ENCODE data around the gene GRIK2. TPM values are rescaled to one million over a fixed set of nuclear protein-coding genes. Genes with fewer than 3 reads are reported as not detected.

GRIK2 gene
- total RNA-seq, 4 donors from 2014 or later = 4.7 to 16.2 (median 7.5) TPM

DNA sequence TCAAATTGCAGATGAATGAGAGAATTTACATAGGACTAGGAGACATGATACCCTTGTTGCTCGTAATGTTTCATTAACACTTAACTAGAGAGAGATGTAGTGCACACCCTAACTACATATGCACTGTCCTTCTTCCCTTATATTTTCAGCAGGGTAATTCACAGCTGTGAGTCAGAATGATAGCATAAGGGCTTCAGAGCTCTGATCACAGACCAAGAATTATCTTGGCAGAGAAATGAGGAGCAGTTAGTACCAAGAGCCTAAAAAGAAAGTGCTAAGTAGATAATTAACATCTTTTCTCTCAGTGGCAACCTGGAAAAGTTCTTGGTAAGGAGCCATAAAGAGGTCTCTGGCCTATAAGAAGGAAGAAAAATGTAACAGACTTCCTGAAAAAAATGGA is 35.8 kb downstream of the GRIK2 start:
- no peaks in the 10 kb centered on the region for H3K36me3 ChIP-seq
- WGBS, 2 donors = 69 to 80% methylated on average over 1 of the region's 1 CpG
- no peak overlapping the region for H3K4me3 ChIP-seq
- H3K27me3 ChIP-seq = no peaks in the 10 kb centered on the region
- no peaks in the 10 kb centered on the region for H3K4me1 ChIP-seq
- DNase-seq (ENCODE audit: low spot score in 2 of 2) = no peak
- TF ChIP-seq POLR2A (IDR thresholded peaks at IDR 0.05) (no peak), EP300 (IDR thresholded peaks at IDR 0.05) (no peak)
- TF ChIP-seq, protein P1, sequence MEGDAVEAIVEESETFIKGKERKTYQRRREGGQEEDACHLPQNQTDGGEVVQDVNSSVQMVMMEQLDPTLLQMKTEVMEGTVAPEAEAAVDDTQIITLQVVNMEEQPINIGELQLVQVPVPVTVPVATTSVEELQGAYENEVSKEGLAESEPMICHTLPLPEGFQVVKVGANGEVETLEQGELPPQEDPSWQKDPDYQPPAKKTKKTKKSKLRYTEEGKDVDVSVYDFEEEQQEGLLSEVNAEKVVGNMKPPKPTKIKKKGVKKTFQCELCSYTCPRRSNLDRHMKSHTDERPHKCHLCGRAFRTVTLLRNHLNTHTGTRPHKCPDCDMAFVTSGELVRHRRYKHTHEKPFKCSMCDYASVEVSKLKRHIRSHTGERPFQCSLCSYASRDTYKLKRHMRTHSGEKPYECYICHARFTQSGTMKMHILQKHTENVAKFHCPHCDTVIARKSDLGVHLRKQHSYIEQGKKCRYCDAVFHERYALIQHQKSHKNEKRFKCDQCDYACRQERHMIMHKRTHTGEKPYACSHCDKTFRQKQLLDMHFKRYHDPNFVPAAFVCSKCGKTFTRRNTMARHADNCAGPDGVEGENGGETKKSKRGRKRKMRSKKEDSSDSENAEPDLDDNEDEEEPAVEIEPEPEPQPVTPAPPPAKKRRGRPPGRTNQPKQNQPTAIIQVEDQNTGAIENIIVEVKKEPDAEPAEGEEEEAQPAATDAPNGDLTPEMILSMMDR (IDR thresholded peaks at IDR 0.05) = no peak
- no peaks in the 10 kb centered on the region for H3K9me3 ChIP-seq
- H3K27ac ChIP-seq = no peak overlapping the region

DNA sequence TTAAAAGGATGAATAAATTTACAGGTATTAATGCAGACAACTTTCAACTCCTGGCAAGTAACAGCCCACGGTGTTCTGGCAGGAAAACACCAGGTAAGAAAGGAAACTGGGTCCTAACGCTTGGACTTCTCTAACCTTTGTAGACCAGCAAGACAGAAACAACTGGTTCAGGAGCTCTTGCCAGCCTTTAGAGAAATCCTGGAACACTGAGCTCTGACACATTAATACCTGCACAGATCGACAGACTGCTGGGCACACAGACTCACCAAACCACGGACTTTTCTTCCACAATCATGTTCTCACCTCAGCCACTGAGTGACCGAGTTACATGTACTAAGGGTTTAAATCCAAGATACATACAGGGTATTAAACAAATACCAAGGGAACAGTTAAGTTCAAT is 36.3 kb downstream of the GRIK2 start:
- no peak for DNase-seq (ENCODE audit: low spot score in 2 of 2)

DNA sequence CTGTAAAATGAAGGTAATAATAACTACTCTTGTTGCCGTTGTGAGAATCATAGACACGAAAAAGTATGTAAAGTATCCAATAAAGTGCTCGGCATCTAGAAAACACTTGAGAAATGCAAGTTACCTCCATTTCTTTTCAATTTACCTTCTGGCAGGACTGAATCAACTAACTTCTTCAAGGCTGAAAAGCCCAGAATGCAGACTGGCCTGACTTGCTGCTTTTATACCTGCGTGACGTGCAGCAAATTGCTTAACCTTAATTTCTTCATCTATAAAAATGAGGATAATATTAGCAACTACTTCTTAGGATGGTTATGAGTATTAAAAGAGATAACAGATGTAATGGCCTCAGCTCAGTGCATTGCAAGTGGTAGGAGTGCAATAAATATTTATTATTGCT is 39.6 kb downstream of the GRIK2 start:
- Histone ChIP-seq H3K9me3 (no peaks in the 10 kb centered on the region), H3K27me3 (no peaks in the 10 kb centered on the region), H3K4me1 (no peaks in the 10 kb centered on the region), H3K36me3 (no peaks in the 10 kb centered on the region), H3K27ac (no peak overlapping the region), H3K4me3 (no peak overlapping the region)
- no peak for DNase-seq (ENCODE audit: low spot score in 2 of 2)
- TF ChIP-seq EP300 (IDR thresholded peaks at IDR 0.05) (no peak), POLR2A (IDR thresholded peaks at IDR 0.05) (no peak)
- TF ChIP-seq, protein P1 (IDR thresholded peaks at IDR 0.05) = no peak
- 91 to 93% methylated on average over 5 of the region's 5 CpGs for WGBS, 2 donors

More for the DNA sequence above, 36.3 kb downstream of the GRIK2 start:
- H3K4me1 ChIP-seq = no peaks in the 10 kb centered on the region
- no peak overlapping the region for H3K4me3 ChIP-seq
- no peaks in the 10 kb centered on the region for H3K9me3 ChIP-seq
- H3K36me3 ChIP-seq = no peaks in the 10 kb centered on the region
- no peaks in the 10 kb centered on the region for H3K27me3 ChIP-seq
- TF ChIP-seq, protein P1 (IDR thresholded peaks at IDR 0.05) = no peak
- TF ChIP-seq POLR2A (IDR thresholded peaks at IDR 0.05) = no peak
- no peak for TF ChIP-seq EP300 (IDR thresholded peaks at IDR 0.05)
- WGBS, 2 donors = 83% methylated on average over 5 of the region's 5 CpGs
- H3K27ac ChIP-seq = no peak overlapping the region

DNA sequence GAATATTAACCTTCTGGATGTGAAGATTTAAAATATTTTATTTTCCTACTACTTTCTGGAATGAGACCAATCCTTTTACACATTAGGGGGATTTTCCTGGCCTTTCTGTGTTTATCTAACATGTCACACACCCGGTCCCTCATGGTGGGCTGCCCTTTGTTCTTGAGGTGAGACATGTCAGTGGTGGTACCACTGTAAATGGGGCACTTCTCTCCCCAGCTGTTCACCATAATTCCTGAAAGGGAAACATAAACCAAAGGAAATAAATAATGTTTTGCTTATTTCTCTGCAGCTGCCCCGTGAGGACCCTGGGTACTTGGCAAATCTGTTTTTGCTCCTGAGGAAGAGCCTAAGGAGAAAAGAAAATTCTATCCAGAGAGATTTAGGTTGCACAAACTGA is 41.1 kb downstream of the GRIK2 start:
- no peak overlapping the region for H3K4me3 ChIP-seq
- H3K9me3 ChIP-seq = no peaks in the 10 kb centered on the region
- H3K27ac ChIP-seq = no peak overlapping the region
- H3K36me3 ChIP-seq = no peaks in the 10 kb centered on the region
- H3K27me3 ChIP-seq = no peaks in the 10 kb centered on the region
- DNase-seq (ENCODE audit: low spot score in 2 of 2) = no peak
- H3K4me1 ChIP-seq = no peaks in the 10 kb centered on the region
- TF ChIP-seq, protein P1 (IDR thresholded peaks at IDR 0.05) = no peak
- 36 to 42% methylated on average over 2 of the region's 2 CpGs for WGBS, 2 donors

DNA sequence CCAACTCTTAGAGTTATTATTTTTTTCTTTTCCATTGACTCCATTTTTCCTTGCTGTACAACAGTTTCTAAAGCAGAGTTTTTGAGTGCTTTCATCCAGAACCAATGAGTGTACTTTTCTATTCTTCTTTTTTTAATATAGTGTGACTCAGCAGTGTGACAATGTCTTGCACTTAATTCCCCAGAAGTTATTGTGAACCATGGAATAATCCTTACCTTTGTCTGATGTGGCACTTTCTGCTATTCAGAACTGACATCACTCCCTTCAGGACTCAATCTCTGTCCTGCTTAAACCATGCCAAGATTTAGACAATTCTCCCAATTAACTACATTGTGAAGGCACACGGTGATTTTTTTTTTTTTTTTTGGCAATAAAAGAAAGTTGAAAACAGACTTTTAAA is 41.5 kb downstream of the GRIK2 start:
- TF ChIP-seq, protein P1 (IDR thresholded peaks at IDR 0.05) = no peak
- TF ChIP-seq POLR2A (IDR thresholded peaks at IDR 0.05) = no peak
- WGBS, 2 donors = 35 to 46% methylated on average over 1 of the region's 1 CpG

More for the DNA sequence above, 41.5 kb downstream of the GRIK2 start:
- Histone ChIP-seq H3K36me3 (no peaks in the 10 kb centered on the region), H3K4me1 (no peaks in the 10 kb centered on the region), H3K9me3 (no peaks in the 10 kb centered on the region), H3K27ac (no peak overlapping the region), H3K27me3 (no peaks in the 10 kb centered on the region), H3K4me3 (no peak overlapping the region)
- no peak for DNase-seq (ENCODE audit: low spot score in 2 of 2)

All from tibial nerve (tissue), 4 donors.